ENCODE data around the gene MAP7D3. TPM values are rescaled to one million over a fixed set of nuclear protein-coding genes. Genes with fewer than 3 reads are reported as not detected.

The MAP7D3 gene
- 21.7 and 23.8 TPM in 2 replicates for total RNA-seq (2012; rRNA removed)
- polyA plus RNA-seq (2012; rRNA removed): 9.7 and 10.0 TPM in 2 replicates
- polyA plus RNA-seq (2012; cell fraction: cytosol; rRNA removed): 4.4 and 5.7 TPM in 2 replicates
- polyA plus RNA-seq (2012; cell fraction: nucleus; rRNA removed; ENCODE audit: low replicate concordance): 6.1 and 14.1 TPM in 2 replicates
- percentile 61 among the genes with signal in this experiment for Bru-seq, nascent RNA
- percentile 65 among the genes with signal in this experiment for BruChase-seq, experiment 1, labeled RNA remaining after a 6-hour chase
- BruChase-seq, experiment 2, labeled RNA remaining after a 2-hour chase: percentile 64 among the genes with signal in this experiment
- long read RNA-seq, full-length matches to known transcripts: 5 of 28 reads
- long read RNA-seq, partial matches to known transcripts: 21 of 28 reads
- long read RNA-seq, other reads (novel, unspliced or antisense): 2 of 28 reads

GRCh38 chrX:136251041-136251991 is at the start of gene MAP7D3:
TSS of gene MAP7D3 (minus strand) at chrX:136251400. CDS start at chrX:136251358, 42 bp downstream.
- peak; percentile 33 for DNase-seq
- ChIA-PET POLR2A (ENCODE audit: unreplicated experiment) (no interaction called here), CTCF (no interaction called here)
- Histone ChIP-seq H2AK9ac (replicated peaks; ENCODE audit: low read depth, low read length, poor library complexity) (peak within 1 kb of the TSS; percentile 92), H4K20me1 (ENCODE audit: insufficient read depth, low read length) (no peaks in the 10 kb centered on the region), H3K4ac (ENCODE audit: low read depth, low read length) (peak within 1 kb of the TSS; percentile 25; the same call in 1 of the 2 replicates), H3K79me1 (ENCODE audit: low read depth in 1 of 2, low read length in 2 of 2) (peaks cover 0 to 9% of the 10 kb centered on the region in 2 experiments; a peak in 3 of 4 replicates), H2AK5ac (ENCODE audit: low read depth, low read length) (no peak within 1 kb of the TSS), H3K4me2 (ENCODE audit: low read depth, low read length) (peak within 1 kb of the TSS; percentile 84), H2BK120ac (ENCODE audit: low read depth, low read length) (peak within 1 kb of the TSS; percentile 88), H3K14ac (replicated peaks; ENCODE audit: low read depth, low read length) (peak within 1 kb of the TSS; percentile 76), H3K27me3 (ENCODE audit: control insufficient read depth, insufficient read depth, low read length) (no peaks in the 10 kb centered on the region), H3K9me1 (ENCODE audit: insufficient read depth, low read length) (no peaks in the 10 kb centered on the region), H3K4me3 (ENCODE audit: insufficient read depth, low read depth, low read length) (peak within 1 kb of the TSS; percentile 91), H4K8ac (ENCODE audit: low read depth in 2 of 2, low read length in 2 of 2) (peak within 1 kb of the TSS in 1 of 2 experiments; percentile 79; a peak in 3 of 4 replicates), H3K4me1 (ENCODE audit: control insufficient read depth, insufficient read depth, low read length) (no peaks in the 10 kb centered on the region; the same call in 1 of the 2 replicates), H3K9me3 (ENCODE audit: control insufficient read depth, insufficient read depth, low read length) (no peaks in the 10 kb centered on the region), H3K23ac (ENCODE audit: low read depth, low read length) (0 out of 2 replicates have a peak within 1 kb of the TSS, but pooled peaks have one; percentile 13), H2BK15ac (ENCODE audit: low read depth, low read length) (peak within 1 kb of the TSS; percentile 53; the same call in 1 of the 3 replicates), H2BK5ac (ENCODE audit: low read depth, low read length, poor library complexity, severe bottlenecking) (peak within 1 kb of the TSS; percentile 69), H3K9ac (ENCODE audit: low read depth, low read length) (peak within 1 kb of the TSS; percentile 82), H2AFZ (replicated peaks; ENCODE audit: low read length, poor library complexity) (peak within 1 kb of the TSS; percentile 89), H3K27ac (ENCODE audit: insufficient read depth, low read length) (peak within 1 kb of the TSS; percentile 61), H2BK20ac (ENCODE audit: low read depth, low read length) (0 out of 2 replicates have a peak within 1 kb of the TSS, but pooled peaks have one; percentile 21), H4K5ac (ENCODE audit: low read depth, low read length) (peak within 1 kb of the TSS; percentile 69), H3K56ac (ENCODE audit: extremely low read depth, insufficient read depth, low read length) (peak within 1 kb of the TSS; percentile 5), H3K18ac (ENCODE audit: low read depth, low read length) (peak within 1 kb of the TSS; percentile 86; the same call in 1 of the 2 replicates), H3K36me3 (ENCODE audit: control insufficient read depth, insufficient read depth, low read length) (no peaks in the 10 kb centered on the region), H4K91ac (ENCODE audit: insufficient read depth, low read depth, low read length) (no peak within 1 kb of the TSS; the same call in 1 of the 2 replicates)
- intact Hi-C loops (cut with micrococcal nuclease) (loop anchor here (5.0 to 10.0 kb wide), 2 partner anchors 246 to 593 kb away; partner anchors contain the start of gene HTATSF1), dilution Hi-C loops (cut with HindIII; ENCODE audit: low sequenced_read_pairs, unreplicated experiment) (no loop called here), in situ Hi-C loops (cut with MboI; ENCODE audit: low sequenced_read_pairs) (no loop called here)
- no TSS peak for BruUV-seq (replicated peaks)
- ATAC-seq (ENCODE audit: low read depth): peak; percentile 92
- 40% methylated on average over 1 of the region's 73 CpGs; no CpG with 5 or more reads in 1 of the 2 experiments for WGBS, 2 experiments (ENCODE audit: extremely low coverage in 2 of 2, insufficient read length in 1 of 2)
- peak; percentile 80 for TF ChIP-seq CEBPB (IDR thresholded peaks at IDR 0.05; ENCODE audit: low read depth, low read length)
- TF ChIP-seq FOS (IDR thresholded peaks at IDR 0.05; ENCODE audit: low read depth, low read length): no peak
- TF ChIP-seq CTCF (conservative IDR thresholded peaks at IDR 0.05; ENCODE audit: low read depth, low read length): no peak
- TF ChIP-seq RAD21 (IDR thresholded peaks at IDR 0.05; ENCODE audit: low read length): no peak
- peak; percentile 40; the same call in 1 of the 2 replicates for TF ChIP-seq POLR2A (IDR thresholded peaks at IDR 0.05; ENCODE audit: low read depth, low read length)
